Stimulated activated CD4-positive, alpha-beta T cell treated with anti-CD3 and anti-CD28 coated beads, TNF-alpha, amount 100 ng/mL, for 1 hour (primary cell): ENCODE results near the gene SMAD3.

Source experiments
- DNase-seq, 3 donors: peaks; one replicate each; pipeline ENCODE4 v3.0.0-alpha.2; 2020; ENCODE audit warnings: low read depth in 3 of 3, low spot score in 1 of 3

SMAD3 gene

GRCh38 chr15:67095912-67096311 is 30.5 kb downstream of the SMAD3 start:
- no peak for DNase-seq

DNA sequence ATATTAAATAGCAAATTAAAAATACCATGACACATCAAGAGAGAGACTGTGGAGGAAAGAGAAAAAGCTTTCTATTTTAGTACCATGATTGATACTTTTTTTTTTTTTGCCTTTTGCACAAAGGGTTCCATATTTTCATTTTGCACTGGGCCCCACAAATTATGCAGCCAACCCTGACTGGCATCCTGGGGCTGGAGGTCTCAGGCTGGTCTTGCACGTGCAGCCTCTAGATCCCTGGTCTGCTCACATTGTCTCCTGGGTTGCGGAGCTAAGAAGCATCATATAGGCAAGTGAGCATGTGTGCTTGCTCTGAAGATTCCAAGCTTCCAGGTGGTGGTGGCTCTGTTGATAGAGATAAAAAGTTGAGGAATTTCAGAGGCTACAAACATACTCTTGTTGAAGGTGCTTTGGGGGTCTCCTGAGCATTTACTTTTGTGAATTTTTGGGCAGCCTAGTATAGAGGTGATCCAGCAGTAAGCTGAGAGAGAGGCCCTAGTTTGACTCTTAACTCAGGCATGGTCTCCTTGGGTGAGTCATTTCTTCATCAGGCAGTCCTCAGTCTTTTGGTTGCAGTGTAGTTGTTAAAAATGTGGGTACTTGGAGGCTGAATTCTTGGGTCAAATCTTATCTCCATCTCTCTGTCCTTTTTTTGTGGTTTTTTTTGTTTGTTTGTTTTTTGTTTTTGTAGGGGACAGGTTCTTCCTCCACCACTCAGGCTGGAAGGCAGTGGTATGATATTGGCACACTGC is 31.3 kb downstream of the SMAD3 start:
- DNase-seq: no peak

- DNase-seq: no peak
These were observed 32.0 kb downstream of the SMAD3 start for GRCh38 chr15:67097424-67097823.

DNA sequence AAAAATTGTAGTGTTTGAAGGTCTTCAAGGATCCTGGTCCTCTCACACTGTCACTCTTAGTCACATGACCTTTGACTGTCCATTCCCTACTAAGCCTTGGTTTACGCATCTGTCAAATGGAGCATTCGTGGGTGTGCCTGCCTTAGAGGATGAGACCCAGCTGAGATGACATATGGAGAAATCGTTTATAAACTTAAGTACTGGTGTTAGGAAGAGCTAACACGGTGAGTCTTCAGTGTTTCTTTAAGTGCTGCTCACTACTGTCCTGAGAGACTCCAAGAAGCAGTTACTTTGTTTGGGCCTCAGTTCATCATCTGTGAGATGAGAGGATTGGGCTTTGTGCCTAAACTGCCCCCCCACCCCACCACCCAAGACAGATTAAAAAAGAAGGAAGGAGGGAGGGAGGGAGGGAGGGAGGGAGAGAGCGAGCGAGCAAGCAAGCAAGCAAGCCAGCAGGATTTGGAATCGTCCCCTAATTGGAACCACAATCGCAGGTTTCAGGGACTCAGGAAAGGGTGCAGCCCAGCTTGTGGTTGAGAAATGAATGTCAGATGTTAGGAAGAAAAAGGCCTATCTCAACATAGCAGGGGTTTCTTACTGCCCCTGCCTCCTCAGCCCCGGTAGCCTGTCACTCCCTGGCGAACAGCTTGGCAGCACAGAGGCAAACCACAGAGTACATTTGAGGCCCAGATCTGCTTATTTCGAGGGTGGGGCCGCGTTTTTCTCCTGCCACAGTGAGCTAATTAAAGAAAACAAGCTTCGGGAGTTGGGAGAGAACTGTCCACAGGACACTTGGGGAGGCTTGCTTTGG is 32.7 kb downstream of the SMAD3 start:
- no peak for DNase-seq

DNA sequence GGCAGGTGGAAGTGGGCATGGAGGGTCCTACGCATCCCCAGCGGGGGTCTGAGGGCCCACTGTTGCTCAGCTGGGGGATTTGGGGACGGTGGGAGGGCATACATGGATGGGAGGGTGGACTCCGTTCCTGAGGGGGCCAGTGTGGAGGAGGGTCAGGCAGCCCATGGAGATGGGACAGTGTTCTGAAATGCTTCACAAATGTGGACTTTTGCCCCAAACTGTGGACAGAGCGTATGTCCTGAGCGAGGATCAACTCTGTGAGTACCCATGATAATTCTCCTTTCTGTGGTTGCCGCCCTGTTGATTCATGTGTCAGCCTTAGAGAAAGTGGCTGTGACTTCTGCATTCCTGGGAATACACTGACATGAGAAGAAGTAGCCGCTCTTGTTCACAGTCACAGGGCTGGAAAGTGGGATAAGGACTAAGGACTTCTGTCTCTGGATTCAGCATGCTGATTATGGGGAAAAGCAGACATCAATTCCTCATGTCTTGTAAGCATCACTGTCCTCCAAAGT is 33.4 kb downstream of the SMAD3 start:
- no peak for DNase-seq

GRCh38 chr15:67100124-67100791 is 34.9 kb downstream of the SMAD3 start:
- DNase-seq: no peak

DNA sequence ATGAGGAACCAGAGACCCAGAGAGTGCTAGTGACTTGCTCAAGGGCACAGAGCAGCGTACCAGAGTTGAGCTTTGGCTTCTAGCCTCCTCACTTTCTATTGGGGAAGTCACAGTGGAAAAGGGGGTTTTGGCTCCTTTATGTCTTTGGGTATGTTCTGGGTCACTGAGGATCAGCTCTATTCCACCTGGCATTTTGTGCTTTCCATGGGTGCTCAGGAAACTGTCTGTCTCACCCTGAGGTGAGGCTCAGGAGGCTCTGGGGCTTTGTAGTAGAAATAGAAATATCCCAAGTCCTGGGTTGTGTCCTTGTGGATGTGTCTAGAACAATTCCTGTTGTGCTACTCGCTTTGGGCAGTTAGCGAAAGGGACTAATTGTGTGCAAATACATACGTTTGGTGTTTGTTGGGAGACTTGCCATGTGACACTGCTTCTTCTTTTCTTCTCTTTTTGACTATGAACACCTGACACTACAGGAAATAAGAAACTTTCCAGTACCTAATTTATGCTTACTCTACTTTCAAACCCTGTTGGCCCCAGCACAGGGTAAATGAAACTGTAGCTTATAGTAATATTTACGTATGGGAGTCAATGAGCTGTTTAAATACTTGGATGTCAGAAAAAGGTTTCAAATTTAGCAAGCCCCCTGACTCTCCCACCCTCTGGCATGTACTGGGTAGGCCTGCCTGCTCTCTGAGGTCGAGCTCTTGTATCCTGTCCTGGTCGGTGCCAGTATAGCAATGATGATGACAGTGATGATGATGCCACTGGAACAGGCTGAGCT is 35.6 kb downstream of the SMAD3 start:
- DNase-seq: peak in 1 of 3 donors; percentile 36

GRCh38 chr15:67101911-67102598 is 36.7 kb downstream of the SMAD3 start:
- DNase-seq: peak in 1 of 3 donors; percentile 41

- DNase-seq: no peak
These were observed 37.2 kb downstream of the SMAD3 start for GRCh38 chr15:67102599-67102929.

- DNase-seq: no peak
These were observed 37.6 kb downstream of the SMAD3 start for GRCh38 chr15:67103021-67103420.

GRCh38 chr15:67103432-67103831 is 38.0 kb downstream of the SMAD3 start:
- DNase-seq: no peak

GRCh38 chr15:67103869-67104268 is 38.5 kb downstream of the SMAD3 start:
- no peak for DNase-seq

- DNase-seq: no peak
These were observed 39.1 kb downstream of the SMAD3 start for GRCh38 chr15:67104510-67104909.

DNA sequence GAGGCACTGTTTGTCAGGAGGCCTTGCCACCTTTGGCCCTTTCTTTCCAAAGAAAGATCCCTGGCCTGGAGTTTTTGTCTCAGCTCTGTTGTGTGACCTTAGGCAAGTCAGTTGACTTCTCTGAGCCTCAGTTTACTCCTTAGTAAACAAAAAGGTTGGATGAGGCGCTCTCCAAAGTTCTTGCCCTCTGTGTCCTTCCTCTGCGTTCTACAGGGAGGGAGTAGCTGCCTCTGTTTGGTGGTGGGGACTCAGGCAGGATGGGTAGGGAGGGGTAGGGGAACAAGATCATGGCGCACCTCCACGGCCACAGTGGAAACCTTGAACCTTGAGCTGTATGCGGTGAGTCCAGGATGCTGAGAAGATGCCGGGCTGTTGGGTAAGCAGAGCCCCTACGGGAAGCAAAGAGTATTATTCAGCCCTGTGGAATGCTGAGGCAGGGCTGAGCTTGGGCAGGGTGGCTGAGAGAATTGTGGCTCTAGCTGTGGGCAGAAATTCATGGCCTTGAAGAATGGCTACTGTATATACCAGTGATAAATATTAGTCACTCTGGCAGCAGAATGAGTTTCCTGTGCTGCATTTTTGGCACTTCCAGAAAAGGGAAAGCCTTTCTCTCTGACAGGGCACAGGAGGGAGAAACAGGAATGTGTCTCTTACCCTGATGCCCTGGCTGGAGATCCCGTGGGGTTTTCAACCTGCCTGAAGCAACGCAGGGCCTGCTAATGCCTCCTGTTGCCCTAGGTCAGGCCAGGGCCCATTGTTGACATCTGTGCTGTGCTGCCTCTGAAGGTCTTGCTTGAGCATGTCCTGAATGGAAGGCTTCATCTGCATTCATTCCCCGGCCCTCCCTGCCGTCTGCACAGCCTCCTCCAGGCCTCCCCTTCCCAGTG is 39.9 kb downstream of the SMAD3 start:
- DNase-seq: no peak

DNA sequence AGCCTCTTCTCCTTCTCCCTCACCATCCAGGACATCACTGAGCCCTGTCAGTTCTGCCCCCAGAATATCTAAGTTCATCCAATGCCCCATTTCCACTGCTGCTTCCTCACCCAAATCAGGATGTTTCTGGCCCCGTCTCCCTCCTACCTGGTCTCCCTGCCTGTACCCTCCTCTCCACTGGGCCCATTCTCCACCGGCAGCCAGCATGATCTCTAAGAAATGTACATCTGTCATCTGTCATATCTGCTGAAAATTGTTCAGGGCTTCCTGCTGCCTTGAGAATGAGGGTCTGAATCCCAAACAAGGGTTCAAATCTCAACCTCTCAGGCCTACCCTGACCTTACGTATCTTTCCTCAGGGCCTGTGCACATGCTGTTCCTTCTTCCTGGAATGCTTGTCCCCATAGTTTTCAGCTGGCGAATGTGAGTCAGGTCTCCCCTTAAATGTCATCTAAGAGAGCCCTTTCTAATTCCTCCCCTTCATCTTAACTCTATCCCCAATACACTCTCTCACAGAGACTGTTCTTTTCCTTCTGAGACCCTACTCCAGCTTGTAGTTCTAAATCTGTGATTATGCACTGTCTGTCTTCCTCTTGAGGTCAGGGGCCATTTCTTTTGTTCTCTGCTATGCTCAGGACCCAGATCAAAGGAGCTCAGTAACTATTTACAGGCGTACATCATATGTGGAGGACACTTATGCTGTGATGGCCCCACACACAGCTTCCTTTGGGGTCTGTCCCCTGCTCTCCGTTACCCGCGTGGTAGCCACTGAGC is 40.8 kb downstream of the SMAD3 start:
- no peak for DNase-seq

GRCh38 chr15:67106764-67107013 is 41.3 kb downstream of the SMAD3 start:
- no peak for DNase-seq

GRCh38 chr15:67107014-67107812 is 41.8 kb downstream of the SMAD3 start:
- no peak for DNase-seq
